SK-N-SH treated with all-trans-retinoic acid at 6 μM for 48 hours (cell line): ENCODE data around the gene MKI67.

Source experiments
- ATAC-seq: fragments of 200-7000 bp; cut with Tn5 transposase; 3 replicates; pipeline ENCODE4 v1.9.1; 2020; ENCODE audit warnings: mild to moderate bottlenecking, moderate library complexity
- ARNTL ChIP-seq: fragments of 450-650 bp; formaldehyde crosslinking; IDR thresholded peaks from 2 replicates; pipeline ENCODE4 v1.5.0; 2020; ENCODE audit warnings: low read depth, mild to moderate bottlenecking, moderate library complexity, borderline replicate concordance
- BACH2 ChIP-seq: fragments of 250-450 bp; sonication (Bioruptor Pico); IDR thresholded peaks from 2 replicates; pipeline ENCODE4 v1.9.0; 2021; ENCODE audit warnings: mild to moderate bottlenecking, borderline replicate concordance
- CSDC2 ChIP-seq: fragments of 250-450 bp; sonication (Bioruptor Pico); IDR thresholded peaks from 2 replicates; pipeline ENCODE4 v1.5.0; 2020; ENCODE audit warnings: mild to moderate bottlenecking, moderate library complexity
- ESRRG ChIP-seq: fragments of 250-450 bp; sonication (Bioruptor Pico); IDR thresholded peaks from 2 replicates; pipeline ENCODE4 v1.6.1; 2021; ENCODE audit warnings: mild to moderate bottlenecking
- GLIS3 ChIP-seq: fragments of 250-450 bp; sonication (Bioruptor Pico); IDR thresholded peaks from 2 replicates; pipeline ENCODE4 v1.5.0; 2020; ENCODE audit warnings: mild to moderate bottlenecking, moderate library complexity
- ISL1 ChIP-seq: fragments of 250-450 bp; sonication (Bioruptor Pico); IDR thresholded peaks from 2 replicates; pipeline ENCODE4 v2.1.2; 2022; ENCODE audit warnings: mild to moderate bottlenecking, moderate library complexity
- OSR1 ChIP-seq: fragments of 250-450 bp; sonication (Bioruptor Pico); IDR thresholded peaks from 2 replicates; pipeline ENCODE4 v1.8.0; 2022; ENCODE audit warnings: moderate library complexity, mild to moderate bottlenecking, inconsistent platforms
- RARB ChIP-seq: fragments of 250-450 bp; sonication (Bioruptor Pico); IDR thresholded peaks from 2 replicates; pipeline ENCODE4 v1.8.0; 2021; ENCODE audit warnings: mild to moderate bottlenecking, moderate library complexity
- SNAI2 ChIP-seq: fragments of 250-450 bp; sonication (Bioruptor Pico); IDR thresholded peaks from 2 replicates; pipeline ENCODE4 v1.5.0; 2020; ENCODE audit warnings: mild to moderate bottlenecking, moderate library complexity
- TCF4 ChIP-seq: fragments of 250-450 bp; sonication (Bioruptor Pico); IDR thresholded peaks from 2 replicates; pipeline ENCODE4 v1.8.0; 2021; ENCODE audit warnings: mild to moderate bottlenecking, moderate library complexity, borderline replicate concordance
- TOX ChIP-seq: fragments of 250-450 bp; sonication (Bioruptor Pico); IDR thresholded peaks from 2 replicates; pipeline ENCODE4 v1.8.0; 2021; ENCODE audit warnings: mild to moderate bottlenecking, moderate library complexity, borderline replicate concordance
- ZFP3 ChIP-seq: fragments of 250-450 bp; sonication (Bioruptor Pico); IDR thresholded peaks from 2 replicates; pipeline ENCODE4 v1.5.0; 2020; ENCODE audit warnings: mild to moderate bottlenecking, moderate library complexity
- ZFP30 ChIP-seq: fragments of 450-650 bp; formaldehyde crosslinking; IDR thresholded peaks from 2 replicates; pipeline ENCODE4 v1.5.0; 2022; ENCODE audit warnings: mild to moderate bottlenecking, moderate library complexity
- ZNF565 ChIP-seq: fragments of 450-650 bp; formaldehyde crosslinking; conservative IDR thresholded peaks from 2 replicates; pipeline ENCODE4 v1.5.0; 2020; ENCODE audit warnings: low read depth, mild to moderate bottlenecking, moderate library complexity
- ZNF8 ChIP-seq: fragments of 450-650 bp; formaldehyde crosslinking; IDR thresholded peaks from 2 replicates; pipeline ENCODE4 v1.5.0; 2020; ENCODE audit warnings: mild to moderate bottlenecking, moderate library complexity
- TF ChIP-seq, protein P1 (sequence below): fragments of 250-450 bp; sonication (Bioruptor Pico); IDR thresholded peaks from 2 replicates; pipeline ENCODE4 v1.8.0; 2021; ENCODE audit warnings: low read depth, mild to moderate bottlenecking, moderate library complexity, borderline replicate concordance
- TF ChIP-seq, protein P2 (sequence below): fragments of 250-450 bp; sonication (Bioruptor Pico); IDR thresholded peaks from 2 replicates; pipeline ENCODE4 v1.5.0; 2020; ENCODE audit warnings: mild to moderate bottlenecking, moderate library complexity
- TF ChIP-seq, protein P3 (sequence below): fragments of 250-450 bp; sonication (Bioruptor Pico); IDR thresholded peaks from 2 replicates; pipeline ENCODE4 v1.8.0; 2020; ENCODE audit warnings: mild to moderate bottlenecking, moderate library complexity, borderline replicate concordance
- TF ChIP-seq, protein P4 (sequence below): fragments of 250-450 bp; sonication (Bioruptor Pico); IDR thresholded peaks from 2 replicates; pipeline ENCODE4 v1.5.1; 2020; ENCODE audit warnings: low read depth, mild to moderate bottlenecking, moderate library complexity
- TF ChIP-seq, protein P5 (sequence below): fragments of 250-450 bp; sonication (Bioruptor Pico); IDR thresholded peaks from 2 replicates; pipeline ENCODE4 v1.5.1; 2021; ENCODE audit warnings: mild to moderate bottlenecking, moderate library complexity

MKI67 gene

DNA sequence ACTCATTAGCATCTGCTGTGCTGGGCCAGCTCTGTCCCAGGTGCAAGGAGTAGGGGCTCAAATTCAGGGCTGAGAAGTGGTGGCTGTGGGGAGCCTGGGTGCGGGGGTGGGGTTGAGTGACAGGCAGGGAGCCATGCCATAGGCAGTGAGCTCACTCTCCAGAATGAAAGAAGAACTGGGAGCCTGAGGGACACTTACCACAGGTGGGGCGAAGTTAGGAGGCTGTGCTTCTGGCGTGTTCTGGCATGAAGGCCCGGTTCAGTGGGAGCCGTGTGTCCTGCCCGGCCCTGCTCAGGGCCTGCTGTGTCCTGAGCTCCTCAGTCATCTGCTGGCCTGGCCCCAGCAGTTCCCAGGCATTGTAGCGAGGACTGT, 62.5 kb downstream of the MKI67 start:
- no peak; the same call in 2 of the 3 replicates for ATAC-seq

DNA sequence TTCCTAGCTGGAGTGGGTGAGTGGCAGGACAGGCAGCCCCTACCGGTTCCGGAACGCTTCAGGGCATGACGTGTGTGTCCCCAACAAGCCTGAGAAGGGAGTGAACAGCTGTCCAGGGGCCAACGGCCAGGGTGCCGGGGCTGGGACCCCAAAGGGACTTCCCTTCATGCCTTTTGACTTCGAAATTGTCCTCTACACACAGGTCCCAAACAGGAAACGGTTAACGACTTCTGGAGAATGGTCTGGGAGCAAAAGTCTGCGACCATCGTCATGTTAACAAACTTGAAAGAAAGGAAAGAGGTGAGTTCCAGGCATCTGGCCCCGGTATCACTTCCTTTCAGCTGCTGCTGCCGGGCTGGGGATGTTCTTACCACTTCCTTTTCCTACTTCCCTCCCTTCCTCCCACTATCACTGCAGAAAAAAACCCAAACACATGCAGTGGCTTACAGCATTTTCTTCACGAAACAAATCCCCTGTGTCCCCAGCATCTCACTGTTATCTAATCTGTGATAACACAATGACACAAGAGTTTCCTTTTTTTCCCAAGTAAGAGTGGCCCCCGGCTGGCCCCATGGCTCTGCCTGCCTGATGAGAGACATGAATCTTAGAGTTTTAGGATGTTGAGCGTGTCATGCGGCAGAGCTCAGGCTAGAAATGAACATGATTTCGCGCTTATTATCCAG, 63.2 kb downstream of the MKI67 start:
- TF ChIP-seq, protein P1, sequence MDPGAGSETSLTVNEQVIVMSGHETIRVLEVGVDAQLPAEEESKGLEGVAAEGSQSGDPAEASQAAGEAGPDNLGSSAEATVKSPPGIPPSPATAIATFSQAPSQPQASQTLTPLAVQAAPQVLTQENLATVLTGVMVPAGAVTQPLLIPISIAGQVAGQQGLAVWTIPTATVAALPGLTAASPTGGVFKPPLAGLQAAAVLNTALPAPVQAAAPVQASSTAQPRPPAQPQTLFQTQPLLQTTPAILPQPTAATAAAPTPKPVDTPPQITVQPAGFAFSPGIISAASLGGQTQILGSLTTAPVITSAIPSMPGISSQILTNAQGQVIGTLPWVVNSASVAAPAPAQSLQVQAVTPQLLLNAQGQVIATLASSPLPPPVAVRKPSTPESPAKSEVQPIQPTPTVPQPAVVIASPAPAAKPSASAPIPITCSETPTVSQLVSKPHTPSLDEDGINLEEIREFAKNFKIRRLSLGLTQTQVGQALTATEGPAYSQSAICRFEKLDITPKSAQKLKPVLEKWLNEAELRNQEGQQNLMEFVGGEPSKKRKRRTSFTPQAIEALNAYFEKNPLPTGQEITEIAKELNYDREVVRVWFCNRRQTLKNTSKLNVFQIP (CRISPR knock-in tag), result no peak
- no peak for TF ChIP-seq TCF4 (CRISPR knock-in tag)
- TF ChIP-seq BACH2 (CRISPR knock-in tag), result no peak
- TF ChIP-seq ZNF565 (CRISPR knock-in tag), result no peak
- TF ChIP-seq RARB (CRISPR knock-in tag), result no peak
- TF ChIP-seq, protein P2, sequence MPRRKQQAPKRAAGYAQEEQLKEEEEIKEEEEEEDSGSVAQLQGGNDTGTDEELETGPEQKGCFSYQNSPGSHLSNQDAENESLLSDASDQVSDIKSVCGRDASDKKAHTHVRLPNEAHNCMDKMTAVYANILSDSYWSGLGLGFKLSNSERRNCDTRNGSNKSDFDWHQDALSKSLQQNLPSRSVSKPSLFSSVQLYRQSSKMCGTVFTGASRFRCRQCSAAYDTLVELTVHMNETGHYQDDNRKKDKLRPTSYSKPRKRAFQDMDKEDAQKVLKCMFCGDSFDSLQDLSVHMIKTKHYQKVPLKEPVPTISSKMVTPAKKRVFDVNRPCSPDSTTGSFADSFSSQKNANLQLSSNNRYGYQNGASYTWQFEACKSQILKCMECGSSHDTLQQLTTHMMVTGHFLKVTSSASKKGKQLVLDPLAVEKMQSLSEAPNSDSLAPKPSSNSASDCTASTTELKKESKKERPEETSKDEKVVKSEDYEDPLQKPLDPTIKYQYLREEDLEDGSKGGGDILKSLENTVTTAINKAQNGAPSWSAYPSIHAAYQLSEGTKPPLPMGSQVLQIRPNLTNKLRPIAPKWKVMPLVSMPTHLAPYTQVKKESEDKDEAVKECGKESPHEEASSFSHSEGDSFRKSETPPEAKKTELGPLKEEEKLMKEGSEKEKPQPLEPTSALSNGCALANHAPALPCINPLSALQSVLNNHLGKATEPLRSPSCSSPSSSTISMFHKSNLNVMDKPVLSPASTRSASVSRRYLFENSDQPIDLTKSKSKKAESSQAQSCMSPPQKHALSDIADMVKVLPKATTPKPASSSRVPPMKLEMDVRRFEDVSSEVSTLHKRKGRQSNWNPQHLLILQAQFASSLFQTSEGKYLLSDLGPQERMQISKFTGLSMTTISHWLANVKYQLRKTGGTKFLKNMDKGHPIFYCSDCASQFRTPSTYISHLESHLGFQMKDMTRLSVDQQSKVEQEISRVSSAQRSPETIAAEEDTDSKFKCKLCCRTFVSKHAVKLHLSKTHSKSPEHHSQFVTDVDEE, result no peak
- TF ChIP-seq CSDC2, result no peak
- TF ChIP-seq ZNF8 (CRISPR knock-in tag), result no peak
- TF ChIP-seq, protein P3, sequence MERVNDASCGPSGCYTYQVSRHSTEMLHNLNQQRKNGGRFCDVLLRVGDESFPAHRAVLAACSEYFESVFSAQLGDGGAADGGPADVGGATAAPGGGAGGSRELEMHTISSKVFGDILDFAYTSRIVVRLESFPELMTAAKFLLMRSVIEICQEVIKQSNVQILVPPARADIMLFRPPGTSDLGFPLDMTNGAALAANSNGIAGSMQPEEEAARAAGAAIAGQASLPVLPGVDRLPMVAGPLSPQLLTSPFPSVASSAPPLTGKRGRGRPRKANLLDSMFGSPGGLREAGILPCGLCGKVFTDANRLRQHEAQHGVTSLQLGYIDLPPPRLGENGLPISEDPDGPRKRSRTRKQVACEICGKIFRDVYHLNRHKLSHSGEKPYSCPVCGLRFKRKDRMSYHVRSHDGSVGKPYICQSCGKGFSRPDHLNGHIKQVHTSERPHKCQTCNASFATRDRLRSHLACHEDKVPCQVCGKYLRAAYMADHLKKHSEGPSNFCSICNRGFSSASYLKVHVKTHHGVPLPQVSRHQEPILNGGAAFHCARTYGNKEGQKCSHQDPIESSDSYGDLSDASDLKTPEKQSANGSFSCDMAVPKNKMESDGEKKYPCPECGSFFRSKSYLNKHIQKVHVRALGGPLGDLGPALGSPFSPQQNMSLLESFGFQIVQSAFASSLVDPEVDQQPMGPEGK (CRISPR knock-in tag), result no peak
- TF ChIP-seq ARNTL (CRISPR knock-in tag), result no peak
- ATAC-seq, result no peak

More for the DNA sequence above, 62.5 kb downstream of the MKI67 start:
- no peak for TF ChIP-seq ARNTL (CRISPR knock-in tag)
- TF ChIP-seq CSDC2, result no peak
- TF ChIP-seq ISL1 (CRISPR knock-in tag), result no peak
- TF ChIP-seq, protein P4, sequence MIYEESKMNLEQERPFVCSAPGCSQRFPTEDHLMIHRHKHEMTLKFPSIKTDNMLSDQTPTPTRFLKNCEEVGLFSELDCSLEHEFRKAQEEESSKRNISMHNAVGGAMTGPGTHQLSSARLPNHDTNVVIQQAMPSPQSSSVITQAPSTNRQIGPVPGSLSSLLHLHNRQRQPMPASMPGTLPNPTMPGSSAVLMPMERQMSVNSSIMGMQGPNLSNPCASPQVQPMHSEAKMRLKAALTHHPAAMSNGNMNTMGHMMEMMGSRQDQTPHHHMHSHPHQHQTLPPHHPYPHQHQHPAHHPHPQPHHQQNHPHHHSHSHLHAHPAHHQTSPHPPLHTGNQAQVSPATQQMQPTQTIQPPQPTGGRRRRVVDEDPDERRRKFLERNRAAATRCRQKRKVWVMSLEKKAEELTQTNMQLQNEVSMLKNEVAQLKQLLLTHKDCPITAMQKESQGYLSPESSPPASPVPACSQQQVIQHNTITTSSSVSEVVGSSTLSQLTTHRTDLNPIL (CRISPR knock-in tag), result no peak
- no peak for TF ChIP-seq ZFP3 (CRISPR knock-in tag)
- no peak for TF ChIP-seq TOX (CRISPR knock-in tag)
- TF ChIP-seq OSR1 (CRISPR knock-in tag), result no peak
- no peak for TF ChIP-seq ZFP30
- no peak for TF ChIP-seq SNAI2 (CRISPR knock-in tag)

DNA sequence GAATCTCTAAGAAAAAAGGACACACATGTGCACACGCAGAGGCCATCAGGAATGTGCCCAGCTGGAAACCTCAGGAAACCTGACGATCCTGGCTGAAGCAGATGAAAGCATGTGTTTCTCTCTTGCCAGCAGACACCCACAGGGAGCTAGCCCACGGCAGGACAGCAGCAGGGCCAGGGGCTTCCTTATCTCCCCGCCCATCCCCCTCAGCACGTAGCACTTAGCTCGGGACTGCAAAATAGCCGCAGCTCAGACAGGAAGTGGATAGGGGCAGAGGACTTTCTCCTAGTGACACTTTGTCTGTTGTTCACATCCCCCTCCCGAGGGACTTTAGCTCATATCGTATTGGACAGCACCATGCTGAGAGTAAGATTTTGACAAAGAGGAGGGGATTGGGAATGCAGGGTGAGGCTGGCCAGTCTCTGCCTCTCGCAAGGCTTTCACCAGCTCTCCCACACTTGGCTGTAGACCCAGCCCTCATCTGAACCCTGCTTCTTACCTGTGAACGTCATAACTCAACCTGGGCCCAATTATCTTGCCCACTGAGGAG, 63.8 kb downstream of the MKI67 start:
- TF ChIP-seq CSDC2 (no peak), TCF4 (CRISPR knock-in tag) (no peak), GLIS3 (CRISPR knock-in tag) (no peak), ZFP3 (CRISPR knock-in tag) (no peak), ESRRG (CRISPR knock-in tag) (no peak), BACH2 (CRISPR knock-in tag) (no peak), TOX (CRISPR knock-in tag) (no peak), ZNF565 (CRISPR knock-in tag) (no peak)
- TF ChIP-seq, protein P2, result no peak
- TF ChIP-seq, protein P5, sequence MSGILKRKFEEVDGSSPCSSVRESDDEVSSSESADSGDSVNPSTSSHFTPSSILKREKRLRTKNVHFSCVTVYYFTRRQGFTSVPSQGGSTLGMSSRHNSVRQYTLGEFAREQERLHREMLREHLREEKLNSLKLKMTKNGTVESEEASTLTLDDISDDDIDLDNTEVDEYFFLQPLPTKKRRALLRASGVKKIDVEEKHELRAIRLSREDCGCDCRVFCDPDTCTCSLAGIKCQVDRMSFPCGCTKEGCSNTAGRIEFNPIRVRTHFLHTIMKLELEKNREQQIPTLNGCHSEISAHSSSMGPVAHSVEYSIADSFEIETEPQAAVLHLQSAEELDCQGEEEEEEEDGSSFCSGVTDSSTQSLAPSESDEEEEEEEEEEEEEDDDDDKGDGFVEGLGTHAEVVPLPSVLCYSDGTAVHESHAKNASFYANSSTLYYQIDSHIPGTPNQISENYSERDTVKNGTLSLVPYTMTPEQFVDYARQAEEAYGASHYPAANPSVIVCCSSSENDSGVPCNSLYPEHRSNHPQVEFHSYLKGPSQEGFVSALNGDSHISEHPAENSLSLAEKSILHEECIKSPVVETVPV (CRISPR knock-in tag), result no peak
- TF ChIP-seq, protein P1 (CRISPR knock-in tag), result no peak
- TF ChIP-seq, all 23 proteins: peak for 0
- no peak for ATAC-seq
